NCI-H2171 (cell line): Measurements from ENCODE around the gene STK39.
A peak's percentile ranks its signal among the peaks of the same experiment; 100 is the strongest.

Source experiments
- DNase-seq: peaks from one replicate; lab custom pipeline; 2025; lab: John Stamatoyannopoulos, UW

The STK39 gene

GRCh38 chr2:168157926-168158325 lies 89.5 kb downstream of the STK39 start:
- no peak for DNase-seq

GRCh38 chr2:168157070-168157469 lies 90.3 kb downstream of the STK39 start:
- no peak for DNase-seq

DNA sequence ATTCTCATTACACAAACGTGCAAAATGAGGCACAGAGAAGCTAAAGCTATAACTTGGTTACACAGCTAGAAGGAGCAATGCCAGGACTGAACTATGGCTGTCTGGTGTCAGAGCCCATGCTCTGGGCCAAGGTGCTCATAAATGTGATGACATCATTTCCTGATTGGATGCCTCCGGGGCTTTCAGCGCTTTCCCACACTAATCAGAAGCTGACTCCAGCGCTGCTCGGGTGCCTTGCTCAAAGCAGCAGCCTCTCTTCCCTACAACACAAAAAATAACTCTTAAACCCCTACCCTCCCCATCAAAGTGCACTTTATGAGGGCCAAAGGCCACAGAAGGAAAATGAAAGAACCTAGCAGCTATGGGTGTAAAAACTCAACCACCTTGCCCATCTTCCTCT lies 90.7 kb downstream of the STK39 start:
- no peak for DNase-seq

DNA sequence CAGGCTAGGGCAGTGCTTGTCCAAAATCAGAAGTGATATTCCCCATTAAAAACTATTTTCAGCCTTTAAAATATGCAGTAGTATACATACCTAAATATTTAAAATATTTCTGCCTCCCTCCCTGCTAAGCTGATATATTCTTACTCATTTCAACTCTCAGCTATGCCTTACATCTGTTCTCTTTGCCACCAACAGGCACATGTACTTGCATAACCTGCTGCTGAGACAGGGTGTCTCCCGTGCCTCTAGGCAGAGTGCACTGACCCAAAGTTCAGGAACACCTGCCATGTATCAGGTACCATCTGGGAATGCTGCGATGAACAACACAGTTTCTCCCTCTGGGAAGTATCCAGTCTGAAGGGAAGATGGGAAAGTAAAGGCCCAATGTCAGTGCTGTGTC lies 91.7 kb downstream of the STK39 start:
- peak; percentile 64 for DNase-seq

- DNase-seq, result no peak
These were observed 92.3 kb downstream of the STK39 start for GRCh38 chr2:168155046-168155445.

DNA sequence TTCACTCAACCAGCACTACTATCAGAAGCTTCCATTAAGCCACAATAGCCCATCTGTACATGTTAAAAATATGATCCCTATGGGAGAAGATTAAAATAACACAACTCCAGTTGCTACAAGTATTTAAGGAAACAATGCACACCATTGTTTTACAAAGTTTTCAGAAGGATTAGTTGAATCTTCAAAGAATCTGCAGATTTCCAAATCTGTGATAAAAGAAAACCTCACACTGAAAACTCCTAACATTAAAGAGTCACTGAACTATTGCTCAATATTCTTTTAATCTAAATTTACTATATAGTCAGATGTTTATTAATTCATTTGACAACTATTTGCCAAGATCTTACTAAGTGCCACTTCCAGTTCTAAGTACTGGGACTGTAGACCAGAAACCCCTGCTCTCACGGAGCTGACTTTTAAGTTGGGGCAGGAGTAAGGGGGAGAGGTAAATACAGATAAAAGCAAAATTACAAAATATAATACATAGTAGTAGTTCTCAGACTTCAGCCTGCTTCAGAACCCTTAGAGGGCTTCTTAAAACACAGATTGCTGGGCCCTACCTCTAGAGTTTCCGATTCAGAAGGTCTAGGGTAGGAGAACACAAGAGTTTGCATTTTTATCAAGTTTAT lies 94.4 kb downstream of the STK39 start:
- no peak for DNase-seq

GRCh38 chr2:168149986-168150385 lies 97.4 kb downstream of the STK39 start:
- no peak for DNase-seq

- no peak for DNase-seq
These were observed 98.0 kb downstream of the STK39 start for GRCh38 chr2:168149150-168149974.

DNA sequence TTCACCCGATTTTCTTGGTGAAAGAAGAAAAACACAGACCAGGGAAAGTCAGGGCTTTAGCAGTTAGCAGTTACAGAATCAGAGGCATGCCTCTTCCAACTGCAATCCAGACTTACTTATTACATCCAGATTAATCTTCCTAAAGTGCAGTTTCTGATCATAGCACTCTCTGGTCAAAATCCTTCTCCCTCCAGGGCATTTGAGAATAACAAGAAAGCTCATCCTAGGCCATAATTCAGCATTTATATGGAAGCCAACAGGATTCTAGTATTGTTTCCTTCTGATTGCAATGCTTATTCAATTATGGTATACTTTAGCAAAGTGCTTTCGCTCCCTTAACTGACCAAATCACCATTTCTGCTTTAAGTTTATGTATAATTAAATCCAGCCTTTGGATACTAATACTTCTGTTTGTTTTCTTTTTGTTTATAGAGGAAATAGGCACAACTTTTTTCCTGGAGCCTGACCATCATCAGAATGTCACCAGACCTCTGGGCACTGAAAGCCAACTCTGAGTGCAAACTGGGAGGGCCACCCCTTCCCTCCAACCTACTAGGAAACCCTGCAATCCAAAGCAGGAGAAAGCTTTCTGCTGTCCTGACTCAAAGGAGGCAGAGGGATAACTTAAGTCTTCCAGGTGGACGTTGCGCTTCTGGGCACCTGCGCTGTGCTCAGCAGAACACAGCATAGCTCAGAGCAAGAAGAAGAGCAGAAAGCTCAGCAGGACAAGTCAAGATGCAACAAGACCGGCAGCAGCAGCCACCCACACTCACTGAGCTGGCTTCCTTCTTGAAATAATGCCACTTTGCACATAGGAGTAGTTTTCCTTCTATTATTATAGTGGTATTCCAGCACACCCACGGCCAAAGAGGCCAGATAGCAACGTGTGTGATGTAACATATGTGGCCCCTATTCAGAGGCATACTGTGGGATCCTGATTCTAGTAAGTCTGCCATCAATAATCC lies 99.3 kb downstream of the STK39 start:
- no peak for DNase-seq

DNA sequence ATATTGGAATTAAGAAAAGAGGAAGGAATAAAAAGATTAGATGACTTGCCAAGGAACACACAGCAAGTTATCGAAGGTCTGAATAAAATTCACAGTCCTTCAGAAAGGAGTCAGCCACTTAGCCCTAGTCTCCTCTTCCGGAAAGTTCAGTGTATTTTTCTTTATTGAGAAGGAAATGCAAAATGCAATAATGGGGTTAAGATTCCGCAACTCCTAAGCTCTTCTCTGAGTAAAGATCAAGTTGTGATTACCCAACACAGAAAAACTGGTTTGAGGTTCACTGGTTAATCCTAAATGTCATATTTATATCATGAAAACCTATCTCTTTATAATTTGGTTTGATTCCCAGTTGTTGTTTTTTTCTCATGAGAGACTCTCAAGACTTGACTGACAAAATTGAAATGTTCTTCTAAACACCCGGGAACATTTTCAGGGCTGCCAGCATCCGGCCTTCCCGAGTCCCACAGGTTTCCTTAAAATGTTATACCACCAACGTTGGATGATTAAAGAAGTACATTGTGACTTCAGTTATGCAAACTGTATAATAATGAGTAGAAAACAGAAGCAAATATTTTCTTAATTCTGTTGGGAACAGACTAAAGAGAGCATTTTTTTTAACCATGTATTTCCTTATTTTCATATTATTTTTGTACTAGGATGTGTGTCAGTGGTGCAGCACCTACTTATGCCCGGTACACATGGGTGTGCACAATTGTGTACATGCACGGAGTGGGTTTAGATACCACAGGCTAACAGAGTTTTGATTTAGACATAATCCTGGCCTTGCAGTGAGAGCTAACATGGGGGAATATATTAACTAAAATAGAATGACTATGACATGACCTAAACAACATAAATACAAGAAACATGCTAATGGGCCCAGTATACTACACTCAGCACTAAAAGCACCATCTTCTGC lies 100.2 kb downstream of the STK39 start:
- no peak for DNase-seq

- DNase-seq, result no peak
These were observed 101.7 kb downstream of the STK39 start for GRCh38 chr2:168145426-168146310.

- no peak for DNase-seq
These were observed 102.4 kb downstream of the STK39 start for GRCh38 chr2:168145011-168145410.

GRCh38 chr2:168143813-168144212 lies 103.6 kb downstream of the STK39 start:
- no peak for DNase-seq

- no peak for DNase-seq
These were observed 106.5 kb downstream of the STK39 start for GRCh38 chr2:168140892-168141291.

DNA sequence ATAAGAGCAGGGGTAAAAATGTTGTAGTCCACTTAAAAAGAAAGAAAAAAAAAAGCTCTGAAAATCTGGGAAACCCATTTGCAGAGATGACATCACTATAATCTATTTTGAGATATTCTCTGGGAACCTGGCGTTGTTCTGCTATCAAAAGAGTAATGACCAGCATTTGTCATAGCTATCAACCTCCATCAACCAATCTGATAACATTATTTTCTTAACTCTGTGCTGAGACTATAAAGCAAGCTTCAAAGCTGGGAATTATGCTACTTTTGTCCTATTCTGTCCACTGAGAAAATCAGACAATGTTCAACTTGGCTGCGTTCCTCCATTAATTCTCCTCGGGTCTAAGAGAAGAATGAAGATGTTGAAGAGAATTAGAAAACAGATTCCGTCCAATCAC lies 107.5 kb downstream of the STK39 start:
- no peak for DNase-seq

DNA sequence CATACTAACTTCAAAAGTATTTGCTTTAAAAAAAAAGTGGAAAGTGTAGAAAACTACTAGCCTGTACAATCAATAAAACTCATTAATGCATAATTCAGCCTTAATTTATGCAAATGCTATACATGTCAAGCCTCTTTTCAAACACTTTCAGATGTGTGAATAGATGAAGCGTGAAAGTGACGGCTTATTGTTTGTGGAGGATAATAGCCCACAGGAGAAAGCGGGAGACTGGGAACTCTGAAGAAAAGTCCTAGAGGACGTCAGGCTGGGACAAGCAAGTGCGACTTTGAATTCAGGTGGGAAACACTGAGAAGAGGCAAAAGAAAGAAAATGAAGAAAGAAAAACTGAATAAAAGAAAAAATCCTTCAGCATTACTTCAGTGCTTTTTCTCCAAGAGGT lies 108.5 kb downstream of the STK39 start:
- DNase-seq, result no peak

- no peak for DNase-seq
These were observed 109.0 kb downstream of the STK39 start for GRCh38 chr2:168138374-168138773.

DNA sequence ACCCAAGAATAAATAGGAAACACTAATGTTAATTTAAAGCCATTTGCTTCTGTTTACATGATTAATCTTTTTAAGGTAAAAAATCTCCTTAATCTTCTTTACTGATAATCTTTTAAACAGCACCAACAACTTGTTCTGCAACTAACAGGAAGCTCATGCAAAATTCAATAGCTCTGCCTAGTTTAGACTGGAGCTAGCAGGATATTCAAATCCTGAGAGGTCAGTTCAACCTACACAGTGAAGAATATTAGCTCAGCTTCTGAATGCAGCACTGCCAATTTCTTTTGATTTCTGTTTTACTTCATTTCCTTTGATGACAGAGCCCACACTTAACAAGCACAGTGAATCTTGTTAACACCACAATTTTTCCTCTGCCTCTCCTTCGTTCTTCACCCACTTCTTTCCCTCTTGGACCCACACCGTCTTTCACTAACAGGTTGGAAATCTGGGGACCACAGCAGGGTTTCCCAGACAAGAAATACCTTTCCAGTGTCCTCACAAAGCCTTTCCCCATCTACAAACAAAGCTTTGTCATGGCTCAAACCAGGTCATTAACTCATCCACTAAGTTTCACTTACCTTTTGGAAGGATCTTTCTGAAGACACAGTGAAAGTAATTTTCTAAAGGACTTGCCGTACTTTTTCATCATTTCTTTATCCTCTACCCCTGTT lies 109.8 kb downstream of the STK39 start:
- DNase-seq, result no peak

- DNase-seq, result no peak
These were observed 110.9 kb downstream of the STK39 start for GRCh38 chr2:168136392-168136977.
